ENCODE measurements around the gene CALCA. TPM values are rescaled to one million over a fixed set of nuclear protein-coding genes. Genes with fewer than 3 reads are reported as not detected.

CALCA gene
- total and polyA plus RNA-seq, 2 experiments from 2014 or later: 1.9 to 2.5 TPM

- TF ChIP-seq REST (IDR thresholded peaks at IDR 0.05; ENCODE audit: unreplicated experiment) (no peak), STAT1 (IDR thresholded peaks at IDR 0.05; ENCODE audit: unreplicated experiment) (no peak), ETS1 (IDR thresholded peaks at IDR 0.05) (no peak)
These were observed 9.4 kb upstream of the CALCA start (continued) for GRCh38 chr11:14981507-14981906.

- H3K27me3 ChIP-seq (ENCODE audit: insufficient read depth): peaks cover 40% of the 10 kb centered on the region
- H3K27ac ChIP-seq (ENCODE audit: low read depth): no peak overlapping the region
- no peaks in the 10 kb centered on the region for H3F3A ChIP-seq (replicated peaks; ENCODE audit: low read depth)
- H3K4me1 ChIP-seq (ENCODE audit: insufficient read depth): peaks cover 12% of the 10 kb centered on the region
- H3K79me2 ChIP-seq (replicated peaks; ENCODE audit: insufficient read depth): no peaks in the 10 kb centered on the region
- peaks cover 4% of the 10 kb centered on the region; the same call in 1 of the 2 replicates for H4K20me1 ChIP-seq (replicated peaks; ENCODE audit: insufficient read depth)
- H3K4me3 ChIP-seq: no peak overlapping the region
- no peaks in the 10 kb centered on the region for H3K36me3 ChIP-seq (ENCODE audit: insufficient read depth)
- Mint-ChIP-seq H3K4me1 (peaks cover 15% of the 10 kb centered on the region), H3K4me3 (no peak overlapping the region), H3K36me3 (ENCODE audit: low read depth) (no peaks in the 10 kb centered on the region), H3K27ac (no peak overlapping the region), H3K9me3 (no peaks in the 10 kb centered on the region), H3K27me3 (ENCODE audit: insufficient read depth, low read depth, poor library complexity) (peaks cover 9% of the 10 kb centered on the region)
- DNase-seq (ENCODE audit: low spot score): no peak
- no peak overlapping the region for H3K4me2 ChIP-seq
- no peak overlapping the region for H2AFZ ChIP-seq
- H3K9me2 ChIP-seq (ENCODE audit: insufficient read depth): peaks cover 13% of the 10 kb centered on the region; the same call in 1 of the 2 replicates
- no peak for ATAC-seq
- TF ChIP-seq JUNB (IDR thresholded peaks at IDR 0.05; ENCODE audit: unreplicated experiment) (no peak), ZNF462 (CRISPR knock-in tag; IDR thresholded peaks at IDR 0.05) (no peak), EZH2 (IDR thresholded peaks at IDR 0.05; ENCODE audit: low read depth, unreplicated experiment) (no peak), STAT1 (IDR thresholded peaks at IDR 0.05; ENCODE audit: unreplicated experiment) (no peak), POLR2AphosphoS5 (IDR thresholded peaks at IDR 0.05; ENCODE audit: low read depth) (no peak), ETS1 (IDR thresholded peaks at IDR 0.05) (no peak), REST (IDR thresholded peaks at IDR 0.05; ENCODE audit: unreplicated experiment) (no peak), ZNF331 (CRISPR knock-in tag; IDR thresholded peaks at IDR 0.05; ENCODE audit: low read depth) (no peak), NANOG (IDR thresholded peaks at IDR 0.05; ENCODE audit: borderline replicate concordance) (no peak)
These were observed 8.7 kb upstream of the CALCA start for GRCh38 chr11:14980854-14981253.
